HG02852 (cell line): ENCODE data around the gene IDH2.

Source experiments
- ATAC-seq: cut with Tn5 transposase; IDR thresholded peaks from one replicate; pipeline ENCODE4 v1.9.1; 2021; ENCODE audit warnings: mild to moderate bottlenecking, moderate library complexity; ENCODE audit not compliant: unreplicated experiment

IDH2 gene

DNA sequence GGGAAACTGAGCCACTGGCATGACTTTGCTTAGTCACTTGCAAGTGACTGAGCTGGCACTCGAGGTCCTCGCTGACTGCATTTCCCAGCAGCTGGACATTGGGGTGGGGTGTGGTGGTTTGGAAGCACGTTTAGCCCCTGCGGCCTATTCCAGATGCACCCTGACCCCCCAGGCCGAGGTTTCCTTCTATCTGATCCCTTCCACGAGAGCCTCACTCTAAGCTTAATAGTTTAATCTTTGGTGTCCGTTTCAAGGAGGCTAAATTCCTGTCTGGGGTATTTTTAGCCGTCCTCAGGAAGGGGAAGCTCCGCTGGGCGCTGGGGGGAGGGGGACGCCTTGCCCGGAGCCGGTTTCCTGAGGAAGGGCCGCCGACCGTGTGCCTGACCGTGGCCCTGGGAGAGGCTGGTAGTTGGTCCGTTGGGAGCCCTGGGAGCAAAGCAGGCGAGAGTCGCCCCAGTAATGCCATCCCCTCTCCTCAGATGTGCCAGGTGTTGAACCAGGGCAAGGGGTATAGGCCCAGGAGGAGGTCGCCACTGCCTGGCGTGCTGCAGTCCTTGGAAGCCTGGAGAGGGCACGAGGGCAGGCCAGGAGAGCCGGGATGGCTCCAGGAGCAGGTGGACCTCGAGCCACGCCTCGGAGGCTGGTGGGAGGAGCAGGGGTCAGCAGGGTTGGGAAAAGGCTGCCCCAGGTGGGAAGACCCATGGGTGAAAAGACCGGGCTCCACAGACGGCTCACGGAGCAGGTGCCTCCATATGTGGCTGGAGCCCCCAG, 37.2 kb downstream of the IDH2 start:
- ATAC-seq = no peak

DNA sequence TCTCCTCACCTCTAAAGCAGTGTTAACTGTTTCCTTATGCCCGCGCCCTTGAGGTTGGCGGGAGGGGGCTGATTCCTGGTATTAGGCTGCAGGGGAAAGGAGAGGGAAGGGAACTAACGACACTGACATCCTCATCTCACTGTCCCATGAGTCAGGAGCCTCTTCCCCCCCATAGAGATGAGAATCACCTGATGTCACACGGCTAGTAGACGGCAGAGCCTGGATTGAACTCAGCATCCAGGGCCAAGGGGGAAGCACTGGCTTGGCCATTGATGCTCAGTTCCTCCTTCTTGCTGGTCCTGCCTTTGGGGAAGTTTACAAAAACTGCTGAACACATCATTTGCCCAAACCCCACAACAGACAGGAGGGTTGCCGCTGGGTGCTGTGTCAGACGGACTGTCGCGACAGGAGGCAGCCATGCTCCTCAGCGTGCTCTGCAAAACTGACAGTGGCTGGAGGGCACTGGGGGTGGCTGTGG, 38.5 kb downstream of the IDH2 start:
- no peak for ATAC-seq

DNA sequence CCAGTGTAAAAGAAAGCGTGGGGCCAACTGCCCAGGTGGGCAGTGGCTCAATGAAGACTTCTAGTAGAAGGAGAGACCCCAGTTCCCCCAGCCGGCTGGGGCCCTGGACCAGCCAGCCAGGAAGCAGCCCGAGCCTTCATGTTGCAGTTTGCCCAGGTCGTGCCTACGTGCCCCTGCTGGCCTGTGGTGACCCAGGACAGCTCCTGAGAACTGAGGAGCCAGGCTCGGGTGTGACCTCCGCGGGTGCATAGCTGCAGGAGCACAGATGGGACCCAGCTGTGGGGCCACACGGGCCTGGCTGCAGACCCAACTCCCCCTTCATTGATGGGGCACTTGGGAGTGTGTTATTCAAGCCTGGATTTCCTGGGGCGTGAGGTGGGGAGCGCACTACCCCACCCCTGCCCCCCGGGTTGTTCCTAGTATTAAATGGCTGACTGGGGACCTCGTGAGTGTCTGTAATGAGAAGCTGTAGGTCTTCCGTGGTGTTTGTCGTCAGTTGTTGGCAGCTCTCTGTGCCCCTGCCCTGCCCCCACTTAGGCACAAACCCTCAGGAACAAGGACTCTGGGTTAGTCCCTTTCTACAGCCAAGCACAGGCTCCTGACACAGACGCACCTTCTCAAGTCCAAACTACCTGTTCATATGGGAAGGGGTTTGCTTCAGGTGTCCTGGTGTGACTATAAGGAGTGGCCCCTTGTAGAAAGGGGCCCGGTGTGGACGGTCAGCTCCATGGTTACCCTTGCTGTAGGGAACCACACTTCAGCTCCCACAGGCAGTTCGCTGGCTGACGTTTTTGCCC, 39.1 kb downstream of the IDH2 start:
- no peak for ATAC-seq

DNA sequence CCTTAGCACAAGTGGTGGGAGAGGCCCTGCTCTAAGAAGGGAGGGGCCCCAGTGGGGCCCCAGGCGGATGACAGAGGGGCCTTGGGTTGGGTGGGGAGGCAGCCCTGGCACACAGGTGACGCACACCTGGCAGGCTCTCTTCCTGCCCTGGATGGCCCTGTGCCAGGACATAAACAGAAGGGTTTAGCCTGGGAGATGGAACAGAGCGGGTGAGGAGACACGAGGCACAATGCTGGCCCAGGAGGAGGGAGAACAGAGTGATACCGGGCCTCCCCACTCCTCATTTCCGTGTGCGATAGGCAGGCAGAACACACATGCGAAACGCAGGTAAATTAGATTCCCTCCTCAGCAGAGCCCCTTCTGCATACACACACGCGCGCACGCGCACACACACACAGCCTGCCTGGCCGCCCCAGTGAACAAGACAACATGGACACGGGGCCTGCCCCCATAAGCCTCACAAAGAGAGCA, 39.8 kb downstream of the IDH2 start:
- ATAC-seq = no peak

DNA sequence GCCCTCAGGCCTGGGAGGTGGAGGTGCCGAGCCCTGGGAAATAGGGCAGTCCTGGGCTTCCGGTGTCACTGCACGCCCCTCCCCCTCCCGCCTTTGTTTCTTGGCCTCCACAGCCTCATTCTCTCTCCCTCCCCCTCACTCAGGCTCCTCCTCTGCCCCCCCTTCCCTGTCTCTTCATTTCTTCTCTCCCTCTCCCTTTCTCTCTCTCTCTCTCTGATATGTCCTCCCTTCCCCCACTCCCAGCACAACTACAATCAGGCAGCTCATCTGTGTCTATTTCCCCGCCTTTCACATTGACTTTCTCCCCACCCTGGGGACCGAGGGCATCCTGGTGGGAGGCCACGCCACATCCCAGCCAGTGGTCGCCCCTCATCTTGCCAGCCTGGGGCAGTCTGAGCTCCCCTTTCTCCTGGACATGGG, 40.2 kb downstream of the IDH2 start:
- ATAC-seq = no peak

DNA sequence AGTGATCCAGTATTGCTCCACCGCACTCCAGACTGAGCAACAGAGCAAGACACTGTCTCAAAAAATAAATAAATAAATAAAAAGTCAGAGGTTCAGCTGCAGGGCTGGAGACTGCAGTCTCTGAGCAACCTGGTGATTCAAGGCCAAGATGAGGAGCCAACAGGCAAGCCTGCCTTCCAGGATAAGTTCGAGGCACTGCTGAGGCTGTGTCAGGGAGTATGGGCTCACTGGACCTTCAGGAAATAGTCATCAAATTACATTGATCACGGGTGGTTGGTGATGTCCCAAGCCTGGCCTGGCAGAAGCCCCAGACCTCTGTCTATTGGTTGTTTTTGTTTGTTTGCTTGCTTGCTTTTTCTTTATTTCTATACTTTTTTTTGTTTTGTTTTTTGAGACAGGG, 41.5 kb downstream of the IDH2 start:
- no peak for ATAC-seq

DNA sequence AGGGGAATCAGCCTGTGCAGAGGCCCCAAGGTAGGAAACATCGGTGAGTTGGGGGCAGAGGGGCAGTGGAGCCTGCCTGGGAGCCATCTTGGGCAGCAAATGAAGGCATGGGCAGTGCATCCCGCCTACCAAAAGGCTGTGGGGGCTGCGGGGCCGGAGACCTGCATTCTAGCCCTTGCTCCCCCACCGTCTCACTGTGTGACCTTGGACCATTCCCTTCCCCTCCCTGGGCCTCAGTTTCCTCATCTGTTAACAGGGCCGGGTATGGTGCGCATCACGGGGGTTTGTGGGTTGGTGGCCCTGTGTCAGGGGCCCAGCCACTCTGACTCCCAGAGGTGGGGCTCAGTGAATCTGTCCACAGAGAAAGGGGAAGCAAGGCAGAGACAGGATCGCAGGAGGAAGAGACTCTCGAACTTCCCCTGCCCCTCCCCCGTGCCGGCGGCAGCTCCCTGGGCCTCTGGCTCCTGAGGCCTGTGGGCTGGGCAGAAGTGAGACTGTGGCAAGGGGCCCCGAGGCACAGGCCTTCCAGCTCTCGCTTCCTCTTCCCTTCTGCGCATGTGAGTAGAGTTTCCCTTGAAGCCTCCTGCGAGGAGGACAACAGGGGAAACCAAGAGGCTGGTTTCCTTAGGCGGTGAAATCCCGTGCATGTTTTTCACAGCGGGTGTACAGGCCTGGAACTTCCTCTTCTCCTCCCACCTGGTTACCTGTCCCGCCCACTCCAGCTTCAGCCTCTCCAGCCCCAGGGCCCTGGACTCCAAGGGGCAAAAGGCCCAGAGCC, 42.9 kb downstream of the IDH2 start:
- ATAC-seq = peak; percentile 82

DNA sequence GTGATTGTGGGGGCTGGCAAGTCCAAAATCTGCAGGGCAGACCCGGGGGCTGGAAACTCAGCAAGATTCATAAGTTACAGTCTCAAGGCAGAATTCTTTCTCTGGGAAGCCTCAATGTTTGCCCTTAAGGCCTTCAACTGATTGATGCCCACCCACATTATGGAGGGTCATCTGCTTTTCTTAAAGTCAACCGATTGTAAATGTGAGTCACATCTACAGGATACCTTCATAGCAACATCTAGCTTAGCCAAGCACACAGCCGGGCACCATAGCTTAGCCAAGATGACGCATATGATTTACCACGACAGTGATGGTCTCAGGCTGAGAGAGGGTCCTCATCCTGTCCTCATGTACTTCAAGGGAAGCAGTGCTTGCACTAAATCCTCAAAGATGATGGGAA, 43.5 kb downstream of the IDH2 start:
- no peak for ATAC-seq

DNA sequence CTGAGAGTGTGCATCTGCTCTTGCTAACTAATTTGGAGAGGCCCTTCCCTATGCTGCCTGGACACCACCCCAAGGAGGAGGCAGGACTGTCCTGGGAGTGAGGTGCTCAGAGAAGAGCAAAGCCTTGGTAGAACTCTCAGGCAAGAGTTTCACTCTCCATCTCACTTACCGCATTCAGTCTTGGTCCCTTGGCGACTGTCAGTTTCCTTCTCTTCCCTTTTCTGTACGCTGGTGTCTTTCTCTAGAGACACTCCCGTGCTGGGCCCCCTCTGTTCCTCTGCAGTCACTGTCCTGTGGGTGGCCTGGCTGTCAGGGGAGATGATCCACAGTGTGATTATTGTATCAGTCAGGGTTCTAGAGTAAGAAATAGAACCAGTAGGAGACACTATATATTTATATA, 44.0 kb downstream of the IDH2 start:
- ATAC-seq = peak; percentile 42

DNA sequence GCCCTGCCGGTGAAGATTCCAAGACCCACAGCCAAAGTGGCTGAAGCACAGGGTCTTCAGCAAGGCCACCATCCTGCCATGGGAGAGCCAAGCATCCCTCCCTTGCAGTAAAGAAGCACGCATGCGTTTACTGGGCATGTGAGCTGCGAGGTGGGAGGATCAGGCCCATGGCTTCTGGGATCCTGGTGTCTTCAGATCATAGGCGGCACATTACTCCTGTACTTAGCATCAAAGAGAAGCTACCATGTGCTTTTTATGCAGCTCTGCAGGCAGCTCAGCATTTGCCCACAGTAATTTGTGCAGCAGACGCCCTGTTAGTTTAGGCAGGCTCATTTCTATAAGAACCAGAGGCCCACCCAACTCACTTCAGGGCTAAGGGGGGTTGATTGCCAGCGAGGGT, 45.7 kb downstream of the IDH2 start:
- no peak for ATAC-seq

DNA sequence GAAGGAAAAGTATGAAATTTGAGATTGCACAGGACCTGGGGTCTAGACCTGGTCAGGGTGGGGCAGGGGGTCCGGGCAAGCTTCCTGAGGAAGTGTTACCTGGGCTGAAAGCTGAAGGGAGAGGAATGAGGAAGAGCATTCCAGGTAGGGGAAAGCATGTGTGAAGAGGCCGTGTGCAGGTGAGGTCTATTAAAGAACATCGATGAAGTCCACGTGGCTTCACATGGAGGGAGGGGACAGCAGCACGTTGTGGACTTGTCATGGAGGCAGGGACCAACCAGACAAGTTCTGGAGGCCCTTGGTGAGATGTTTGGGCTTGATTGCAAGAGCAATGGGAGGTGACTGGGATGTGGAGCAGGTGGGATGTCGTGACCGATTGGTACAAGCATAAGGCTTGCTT, 47.1 kb downstream of the IDH2 start:
- no peak for ATAC-seq

DNA sequence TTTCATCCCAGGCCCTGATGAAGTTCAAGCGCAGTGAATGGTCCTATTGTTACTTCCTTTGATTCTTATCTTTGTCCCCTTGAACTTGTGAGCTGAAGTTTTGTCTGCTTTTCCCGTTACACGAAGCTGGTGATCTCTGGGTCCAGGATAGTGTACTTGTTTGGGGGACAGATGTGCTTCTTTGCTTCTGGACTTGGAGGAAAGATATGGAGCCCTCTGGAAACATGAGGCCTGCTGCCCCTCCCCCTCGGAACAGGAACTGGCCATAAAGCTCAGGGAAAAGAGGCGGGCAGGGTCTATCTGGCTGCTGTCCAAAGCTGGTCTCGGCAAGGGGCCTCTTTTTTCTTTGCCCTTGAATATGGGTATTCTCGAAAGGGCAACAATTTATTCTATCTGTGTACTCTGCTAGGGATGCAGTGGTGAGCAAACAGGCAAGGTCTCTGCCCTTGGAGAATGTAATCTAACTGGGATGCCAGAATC, 47.6 kb downstream of the IDH2 start:
- no peak for ATAC-seq

DNA sequence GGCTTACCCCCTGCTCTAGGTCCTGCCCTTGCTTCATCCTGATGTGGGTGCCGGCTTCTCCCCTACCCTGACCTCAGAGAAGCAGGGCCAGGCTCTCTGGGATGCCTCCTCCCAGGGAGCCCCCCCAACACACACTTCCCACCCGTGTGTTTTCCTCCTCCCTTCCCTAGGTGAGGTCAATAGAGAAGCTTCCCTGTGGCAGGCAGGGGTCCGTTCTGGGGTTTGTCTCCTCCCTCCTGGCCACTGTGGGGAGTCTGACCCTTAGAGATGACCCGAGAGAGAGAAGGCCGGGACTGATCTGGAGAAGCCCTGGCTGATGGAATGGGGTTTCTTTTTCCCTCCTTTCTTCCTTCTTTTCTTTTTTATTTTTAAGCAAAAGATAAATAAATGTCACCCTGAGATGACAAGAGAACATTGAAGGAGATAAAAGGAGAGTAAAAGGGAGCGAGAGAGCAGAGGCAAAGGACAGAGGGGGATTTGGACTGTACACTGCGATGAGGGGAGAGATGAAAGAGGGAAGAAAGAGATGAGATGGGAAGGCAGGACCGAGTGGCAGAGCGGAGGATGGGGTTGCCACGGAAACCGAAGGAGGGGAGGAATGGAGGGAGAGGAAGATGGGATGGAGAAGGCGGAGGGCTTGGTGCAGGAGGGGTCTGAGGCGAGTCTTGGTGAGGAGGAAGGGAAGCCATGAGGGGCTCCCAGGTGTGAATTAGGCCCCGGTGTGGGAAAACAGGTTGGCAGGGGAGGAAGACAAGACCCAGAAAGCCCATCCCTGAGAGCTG, 48.4 kb downstream of the IDH2 start:
- ATAC-seq = no peak

DNA sequence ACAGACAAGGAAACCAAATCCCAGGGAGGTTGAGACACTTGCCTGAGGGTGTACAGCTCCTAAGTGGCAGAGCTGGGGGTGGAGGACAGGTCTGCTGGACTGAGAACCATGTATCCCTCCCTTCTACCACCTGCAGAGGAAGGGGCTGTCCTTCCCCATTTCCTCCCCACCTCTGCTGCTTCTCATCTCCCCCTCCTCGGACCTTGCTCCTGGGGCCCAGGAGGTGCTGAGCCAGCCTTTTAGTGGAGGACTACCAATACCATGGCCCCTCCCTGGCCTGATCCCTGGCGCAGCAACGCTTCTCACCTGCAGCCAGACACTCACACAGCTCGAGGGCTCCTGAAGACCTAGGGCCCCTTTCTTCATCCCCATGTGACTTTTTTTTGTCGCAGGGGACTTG, 50.4 kb downstream of the IDH2 start:
- no peak for ATAC-seq

DNA sequence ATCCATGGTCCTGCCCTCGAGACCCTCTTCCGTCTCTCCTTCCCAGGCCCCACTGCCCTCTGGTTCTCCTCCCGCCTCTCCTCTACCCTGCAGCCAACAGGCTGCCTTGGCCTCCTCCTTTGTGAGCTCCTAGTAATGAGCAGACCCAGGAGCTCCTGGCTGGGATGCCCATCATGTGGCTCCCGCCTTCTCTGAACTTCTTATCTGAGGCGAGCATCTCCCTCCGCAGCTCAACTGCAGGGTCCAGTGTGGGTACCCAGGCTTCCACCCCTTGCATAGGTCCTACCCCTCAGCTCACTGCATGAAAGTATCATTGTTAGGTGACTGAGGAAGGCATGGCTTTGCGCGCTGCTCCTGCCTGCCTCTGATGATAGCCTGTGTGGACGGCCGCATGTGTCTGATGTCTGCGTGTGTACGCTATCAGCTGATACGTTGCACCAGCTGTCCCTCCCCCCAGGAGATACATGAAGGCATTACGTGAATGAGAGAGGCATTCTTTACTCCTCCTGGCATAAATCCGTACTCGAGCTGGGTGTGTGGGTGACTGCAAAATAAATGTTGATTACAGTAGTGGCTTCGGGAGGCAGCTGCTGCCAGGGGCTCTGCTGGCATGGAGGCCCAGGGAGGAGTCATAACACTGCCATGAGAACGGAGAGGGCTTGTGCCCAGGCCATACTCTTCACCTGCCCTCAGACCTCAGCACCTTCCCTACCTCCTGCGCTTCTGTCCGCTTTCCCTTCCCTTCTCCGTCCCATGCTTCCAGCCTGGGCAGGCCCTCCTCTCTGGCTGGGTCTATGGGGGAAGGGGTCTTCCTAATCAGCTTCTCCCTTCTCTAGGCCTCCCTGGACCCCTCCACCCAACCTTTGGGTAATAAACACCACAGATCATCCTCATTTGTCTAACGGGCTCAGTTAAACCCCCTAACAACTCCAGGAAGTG, 52.3 kb downstream of the IDH2 start:
- no peak for ATAC-seq

DNA sequence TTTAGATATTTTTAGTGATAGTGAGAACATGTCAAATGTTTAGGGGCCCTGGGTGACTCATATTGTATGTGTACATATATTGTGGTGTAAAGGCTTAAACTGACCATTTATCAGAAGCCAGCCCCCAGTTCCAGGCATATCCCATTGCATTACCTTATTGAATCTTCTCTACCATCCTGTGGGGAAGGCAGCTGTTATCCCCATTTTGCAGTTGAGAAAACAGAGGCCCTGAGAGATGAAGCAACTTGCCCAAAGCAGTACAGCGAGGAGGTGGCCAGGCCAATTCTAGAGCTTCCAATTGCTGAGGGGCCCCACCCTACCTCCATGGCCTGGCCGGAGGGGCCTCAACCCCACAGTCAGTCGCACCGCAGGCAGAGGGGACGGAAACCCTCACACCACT, 53.2 kb downstream of the IDH2 start:
- ATAC-seq = no peak

DNA sequence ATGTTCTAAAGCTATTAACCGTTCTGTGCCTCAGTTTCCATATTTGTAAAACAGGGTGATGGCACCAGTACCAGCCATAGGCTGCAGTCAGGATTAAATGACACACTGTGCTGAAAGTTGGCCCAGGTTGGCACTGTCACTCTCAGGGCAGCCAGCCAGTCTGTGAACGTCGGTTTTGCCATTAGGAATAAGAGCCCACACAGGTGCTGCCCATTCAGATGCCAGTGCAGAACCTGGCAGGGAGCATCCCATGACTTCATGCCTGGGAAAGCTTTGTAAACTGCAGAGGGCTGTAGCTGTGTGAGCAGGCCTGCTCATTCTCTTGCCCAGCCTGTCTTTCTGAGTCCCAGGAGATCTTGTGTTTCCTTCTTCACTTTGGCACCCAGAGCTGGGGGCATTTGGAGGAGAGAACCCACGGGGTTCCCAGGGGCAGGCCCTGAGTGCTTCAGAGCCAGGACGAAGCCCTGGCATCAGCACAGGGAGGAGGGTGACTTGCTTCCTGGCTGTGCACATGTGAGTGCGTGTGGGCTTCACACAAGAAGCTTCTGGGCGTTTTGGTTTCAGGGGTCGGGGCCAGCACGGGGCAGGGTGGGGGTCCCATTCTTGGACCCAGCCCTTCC, 54.2 kb downstream of the IDH2 start:
- no peak for ATAC-seq

DNA sequence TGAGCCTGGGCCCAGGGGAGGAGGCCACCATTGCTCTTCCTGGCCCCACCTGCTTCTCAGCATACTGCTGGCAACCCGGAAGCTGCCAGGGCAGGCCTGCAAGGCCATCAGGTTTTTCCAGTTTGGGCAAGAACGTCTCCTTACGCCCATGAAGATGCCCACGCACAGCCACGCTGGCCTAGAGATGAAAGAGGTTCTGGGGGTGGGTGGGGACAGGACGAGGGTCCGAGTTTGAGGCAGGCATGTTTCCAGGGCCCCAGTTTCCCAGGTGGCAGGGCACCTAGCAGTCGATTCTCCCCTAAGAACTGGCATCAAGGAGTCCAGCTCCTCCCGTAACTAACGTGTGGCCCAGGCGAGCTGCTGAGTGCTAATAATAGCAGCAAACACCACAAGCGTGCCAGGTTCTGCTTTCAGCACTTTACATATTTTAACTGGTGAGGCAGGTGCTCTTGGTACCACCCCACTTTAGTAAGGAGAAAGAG, 55.3 kb downstream of the IDH2 start:
- ATAC-seq = no peak

DNA sequence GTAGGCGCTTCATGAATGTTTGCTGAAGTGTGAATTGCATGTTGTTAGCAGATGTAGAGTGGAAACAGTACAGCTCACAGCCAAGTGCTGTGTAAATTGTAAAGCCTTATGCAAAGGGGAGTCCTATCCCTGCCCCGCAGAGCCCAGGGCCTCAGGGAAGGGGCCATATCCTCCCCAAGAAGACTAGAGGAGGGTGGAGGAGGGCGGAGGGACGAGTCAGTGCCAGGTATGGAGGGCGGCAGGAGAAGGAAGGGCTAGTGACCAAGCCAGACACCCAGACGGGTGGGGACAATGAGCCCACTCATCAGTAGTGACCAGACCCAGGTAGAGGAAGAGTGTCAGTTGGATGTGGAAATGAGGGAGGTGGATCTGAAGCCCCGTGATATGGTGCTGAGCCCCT, 56.0 kb downstream of the IDH2 start:
- no peak for ATAC-seq
